Ascending aorta (tissue), 2 donors: ENCODE data around the gene ANGPT4. TPM values are rescaled to one million over a fixed set of nuclear protein-coding genes. Genes with fewer than 3 reads are reported as not detected.
A peak's percentile ranks its signal among the peaks of the same experiment; 100 is the strongest.

Source experiments
- DNase-seq, 2 donors: peaks; one replicate each; pipeline ENCODE4 v3.0.0-alpha.2; 2019; ENCODE audit warnings: low spot score in 2 of 2
- H3K27ac ChIP-seq, 2 donors: fragments of 200-600 bp; sonication (generic); one replicate each; pipeline ENCODE4 v1.5.1; 2016 to 2017; ENCODE audit warnings: mild to moderate bottlenecking in 1 of 2
- H3K27me3 ChIP-seq: fragments of 200-600 bp; sonication (generic); one replicate; pipeline ENCODE4 v1.5.1; 2017
- H3K36me3 ChIP-seq, 2 donors: fragments of 200-600 bp; sonication (generic); one replicate each; pipeline ENCODE4 v1.5.1; 2016
- H3K4me1 ChIP-seq, 2 donors: fragments of 200-600 bp; sonication (generic); one replicate each; pipeline ENCODE4 v1.5.1; 2016 to 2017; ENCODE audit warnings: mild to moderate bottlenecking in 1 of 2
- H3K4me3 ChIP-seq, 2 donors: fragments of 200-600 bp; sonication (generic); one replicate each; pipeline ENCODE4 v1.5.1; 2016 to 2017; ENCODE audit warnings: mild to moderate bottlenecking in 1 of 2
- H3K9me3 ChIP-seq, 2 donors: fragments of 200-600 bp; sonication (generic); one replicate each; pipeline ENCODE4 v1.5.1; 2016
- intact Hi-C: fragments of 100-400 bp; cut with DNase I; formaldehyde crosslinking; loops from one replicate; pipeline ENCODE4 v1.15.1; 2023
- total RNA-seq: library from RNA; depleted of rRNA; stranded (reverse); fragments of >200 nt; gene quantifications from one replicate; pipeline ENCODE4 v1.1.0, GENCODE V29; 2016
- TF ChIP-seq, protein P1 (sequence below), 3 experiments: fragments of 200-600 bp in 2 of 3; fragments of 450-650 bp in 1 of 3; sonication (generic) in 2 of 3; IDR thresholded peaks; one replicate each; pipeline ENCODE4 v1.5.1; 2016 to 2019; ENCODE audit warnings: antibody characterized with exemption in 3 of 3, mild to moderate bottlenecking in 1 of 3, moderate library complexity in 1 of 3

Gene ANGPT4
- total RNA-seq, 1 donor from 2014 or later, result 5.7 TPM

- intact Hi-C loops, result no loop called here
- no peaks in the 10 kb centered on the region for H3K36me3 ChIP-seq
- TF ChIP-seq, protein P1, sequence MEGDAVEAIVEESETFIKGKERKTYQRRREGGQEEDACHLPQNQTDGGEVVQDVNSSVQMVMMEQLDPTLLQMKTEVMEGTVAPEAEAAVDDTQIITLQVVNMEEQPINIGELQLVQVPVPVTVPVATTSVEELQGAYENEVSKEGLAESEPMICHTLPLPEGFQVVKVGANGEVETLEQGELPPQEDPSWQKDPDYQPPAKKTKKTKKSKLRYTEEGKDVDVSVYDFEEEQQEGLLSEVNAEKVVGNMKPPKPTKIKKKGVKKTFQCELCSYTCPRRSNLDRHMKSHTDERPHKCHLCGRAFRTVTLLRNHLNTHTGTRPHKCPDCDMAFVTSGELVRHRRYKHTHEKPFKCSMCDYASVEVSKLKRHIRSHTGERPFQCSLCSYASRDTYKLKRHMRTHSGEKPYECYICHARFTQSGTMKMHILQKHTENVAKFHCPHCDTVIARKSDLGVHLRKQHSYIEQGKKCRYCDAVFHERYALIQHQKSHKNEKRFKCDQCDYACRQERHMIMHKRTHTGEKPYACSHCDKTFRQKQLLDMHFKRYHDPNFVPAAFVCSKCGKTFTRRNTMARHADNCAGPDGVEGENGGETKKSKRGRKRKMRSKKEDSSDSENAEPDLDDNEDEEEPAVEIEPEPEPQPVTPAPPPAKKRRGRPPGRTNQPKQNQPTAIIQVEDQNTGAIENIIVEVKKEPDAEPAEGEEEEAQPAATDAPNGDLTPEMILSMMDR (IDR thresholded peaks at IDR 0.05), result no peak
- no peak overlapping the region for H3K4me3 ChIP-seq
- H3K4me1 ChIP-seq, result peaks cover 7 to 11% of the 10 kb centered on the region in 2 donors
- H3K9me3 ChIP-seq, result no peaks in the 10 kb centered on the region
- peaks cover 7% of the 10 kb centered on the region for H3K27me3 ChIP-seq
- no peak for DNase-seq
- H3K27ac ChIP-seq, result no peak overlapping the region
Observed at GRCh38 chr20:840503-840857, 75.7 kb downstream of the ANGPT4 start.

DNA sequence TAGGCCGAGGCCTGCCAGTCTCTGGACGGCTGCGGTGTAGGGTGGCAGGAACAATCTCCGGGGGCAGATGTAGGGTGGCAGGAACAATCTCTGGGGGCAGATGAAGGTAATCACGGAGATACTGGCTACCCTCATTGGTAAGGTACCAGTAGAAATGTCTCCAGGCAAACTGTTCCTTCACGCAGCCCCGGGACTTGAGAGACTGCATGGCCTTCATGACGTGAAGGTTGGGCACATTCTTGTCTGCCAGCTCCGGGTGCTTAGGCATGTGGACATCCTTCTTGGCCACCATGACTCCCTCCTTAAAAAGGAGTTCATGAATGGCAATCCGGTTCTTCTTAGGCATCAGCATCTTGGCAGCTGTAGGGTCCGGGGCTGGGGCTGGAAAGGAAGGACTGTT lies 76.5 kb downstream of the ANGPT4 start:
- DNase-seq, result no peak
- intact Hi-C loops, result loop anchor here (10.0 kb wide), 2 partner anchors 975 to 1265 kb away; partner anchors contain the start of gene STK35
- Histone ChIP-seq H3K27me3 (peaks cover 7% of the 10 kb centered on the region), H3K9me3 (no peaks in the 10 kb centered on the region), H3K36me3 (no peaks in the 10 kb centered on the region), H3K4me1 (peaks cover 7 to 16% of the 10 kb centered on the region in 2 donors), H3K4me3 (no peak overlapping the region), H3K27ac (no peak overlapping the region)
- TF ChIP-seq, protein P1 (IDR thresholded peaks at IDR 0.05), result no peak

- peaks cover 12 to 17% of the 10 kb centered on the region in 2 donors for H3K4me1 ChIP-seq
- DNase-seq, result no peak
- no peak overlapping the region for H3K27ac ChIP-seq
- no peaks in the 10 kb centered on the region for H3K36me3 ChIP-seq
- intact Hi-C loops, result loop anchor here (10.0 kb wide), 2 partner anchors 976 to 1266 kb away; partner anchors contain the start of gene STK35
- H3K9me3 ChIP-seq, result no peaks in the 10 kb centered on the region
- H3K4me3 ChIP-seq, result no peak overlapping the region
- H3K27me3 ChIP-seq, result peaks cover 7% of the 10 kb centered on the region
- TF ChIP-seq, protein P1 (IDR thresholded peaks at IDR 0.05), result no peak
Observed at GRCh38 chr20:839015-839414, 77.1 kb downstream of the ANGPT4 start.

GRCh38 chr20:836190-836589 lies 79.9 kb downstream of the ANGPT4 start:
- intact Hi-C loops, result loop anchor here (10.0 kb wide), 2 partner anchors 979 to 1269 kb away; partner anchors contain the start of gene STK35
- peaks cover 5% of the 10 kb centered on the region for H3K27me3 ChIP-seq
- no peak for DNase-seq
- peaks cover 9 to 17% of the 10 kb centered on the region in 2 donors for H3K4me1 ChIP-seq
- H3K4me3 ChIP-seq, result no peak overlapping the region
- TF ChIP-seq, protein P1 (IDR thresholded peaks at IDR 0.05), result no peak
- no peaks in the 10 kb centered on the region for H3K36me3 ChIP-seq
- H3K27ac ChIP-seq, result no peak overlapping the region
- no peaks in the 10 kb centered on the region for H3K9me3 ChIP-seq

GRCh38 chr20:835608-836045 lies 80.5 kb downstream of the ANGPT4 start:
- Histone ChIP-seq H3K27me3 (no peaks in the 10 kb centered on the region), H3K36me3 (no peaks in the 10 kb centered on the region), H3K4me3 (no peak overlapping the region), H3K4me1 (peaks cover 4 to 17% of the 10 kb centered on the region in 2 donors), H3K27ac (peak overlapping the region in 1 of 2 donors; percentile 0), H3K9me3 (no peaks in the 10 kb centered on the region)
- TF ChIP-seq, protein P1 (IDR thresholded peaks at IDR 0.05), result no peak
- DNase-seq, result no peak
- intact Hi-C loops, result loop anchor here (10.0 kb wide), 2 partner anchors 979 to 1269 kb away; partner anchors contain the start of gene STK35
